PC-3 (cell line): ENCODE results near the gene PTPRD.

Experiments used
- CTCF ChIP-seq: fragments of 300-600 bp; sonication (generic); conservative IDR thresholded peaks from 2 replicates; pipeline ENCODE4 v1.5.1; 2017; ENCODE audit warnings: antibody characterized with exemption, low read depth, mild to moderate bottlenecking, low read length
- EZH2 ChIP-seq: fragments of 300-600 bp; sonication (generic); IDR thresholded peaks from one replicate; pipeline ENCODE4 v1.6.1; 2017; ENCODE audit warnings: antibody characterized with exemption, mild to moderate bottlenecking, low read length; ENCODE audit not compliant: unreplicated experiment
- EZH2phosphoT487 ChIP-seq: fragments of 300-600 bp; sonication (generic); IDR thresholded peaks from 2 replicates; pipeline ENCODE4 v1.6.1; 2018; ENCODE audit warnings: mild to moderate bottlenecking, antibody characterized with exemption, low read length, borderline replicate concordance

GRCh38 chr9:9970514-9970913 lies 642.3 kb downstream of the PTPRD start:
- TF ChIP-seq CTCF (no peak), EZH2phosphoT487 (no peak), EZH2 (no peak)
